DMS 273 (cell line): ENCODE data around the gene EXOSC10.
A peak's percentile ranks its signal among the peaks of the same experiment; 100 is the strongest.
"Not testable (repeated sequence)": the region's sequence is repeated elsewhere in the genome, so short reads cannot be mapped to it uniquely, and the experiment has no call there.

Experiments used
- DNase-seq: peaks from one replicate; lab custom pipeline; 2025; ENCODE audit not compliant: unreplicated experiment; lab: John Stamatoyannopoulos, UW

Gene EXOSC10

DNA sequence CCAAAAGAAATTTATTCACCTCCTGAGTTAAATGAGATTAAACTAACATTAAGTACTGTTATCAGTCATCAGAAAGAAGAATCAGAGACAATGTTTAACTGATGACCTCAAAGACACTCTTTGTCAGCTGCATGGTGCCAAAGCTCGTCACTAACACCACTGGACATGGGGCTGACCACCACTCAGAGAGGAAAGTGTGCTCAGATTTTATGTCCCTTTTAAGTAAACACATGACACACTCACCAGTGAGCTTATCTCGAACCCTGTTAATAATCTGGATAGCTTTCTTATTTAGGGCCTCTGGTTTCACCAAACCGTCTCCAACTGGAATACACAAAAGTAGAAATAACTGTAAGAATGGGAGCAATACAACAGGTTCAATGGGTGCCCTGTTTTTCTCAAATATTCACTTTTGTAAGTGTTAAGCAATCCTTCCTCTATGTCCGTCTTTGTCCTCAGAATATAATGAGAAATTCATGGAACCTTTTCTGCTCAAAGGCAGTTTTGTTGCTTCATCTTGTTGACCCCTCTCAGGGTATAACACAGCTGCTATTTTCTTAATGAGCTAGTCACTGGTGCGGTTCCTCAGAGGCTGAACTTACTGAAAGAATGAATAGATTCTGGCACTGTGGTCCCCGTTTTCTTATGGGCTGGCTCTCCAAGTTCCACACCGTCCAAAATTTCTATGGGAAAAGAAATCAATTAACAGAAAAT, 9.5 kb upstream of the EXOSC10 start:
- DNase-seq, result no peak

DNA sequence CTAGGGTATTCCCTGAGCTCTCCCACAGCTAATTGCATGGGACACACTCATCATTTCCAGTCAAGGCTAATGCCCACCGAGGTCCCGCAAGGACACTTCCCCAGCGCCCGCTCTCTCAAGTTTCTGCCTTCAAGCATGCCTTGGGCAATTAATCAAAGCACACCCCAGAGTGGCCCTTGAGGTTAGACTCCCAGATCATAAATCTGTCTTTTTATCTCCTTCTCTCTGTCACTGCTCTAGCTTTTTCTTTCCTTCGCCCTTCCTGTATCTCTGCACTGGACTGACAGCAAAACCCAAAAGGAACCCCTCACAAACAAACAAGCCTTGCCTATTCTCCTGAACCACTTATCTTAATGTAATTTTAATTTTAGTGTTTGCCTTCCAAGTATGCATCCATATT, 7.9 kb upstream of the EXOSC10 start:
- DNase-seq, result no peak

DNA sequence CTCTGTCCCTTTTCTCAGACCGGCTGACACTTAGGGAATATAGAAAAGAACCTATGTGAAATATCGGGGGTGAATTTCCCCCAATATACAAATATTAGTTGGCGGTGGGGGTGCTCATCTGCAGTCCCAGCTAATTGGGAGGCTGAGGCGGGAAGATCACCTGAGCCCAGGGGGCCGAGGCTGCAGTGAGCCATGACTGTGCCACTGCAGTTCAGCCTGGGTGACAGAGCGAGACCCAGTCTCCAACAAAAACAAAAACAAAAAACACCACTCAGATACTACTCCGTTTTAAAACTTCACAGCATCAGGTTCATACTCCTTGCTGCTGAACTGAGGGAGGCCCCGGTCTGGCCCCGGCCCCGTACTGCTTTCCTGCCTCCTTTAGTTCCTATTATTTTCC, 5.9 kb upstream of the EXOSC10 start:
- no peak for DNase-seq

DNA sequence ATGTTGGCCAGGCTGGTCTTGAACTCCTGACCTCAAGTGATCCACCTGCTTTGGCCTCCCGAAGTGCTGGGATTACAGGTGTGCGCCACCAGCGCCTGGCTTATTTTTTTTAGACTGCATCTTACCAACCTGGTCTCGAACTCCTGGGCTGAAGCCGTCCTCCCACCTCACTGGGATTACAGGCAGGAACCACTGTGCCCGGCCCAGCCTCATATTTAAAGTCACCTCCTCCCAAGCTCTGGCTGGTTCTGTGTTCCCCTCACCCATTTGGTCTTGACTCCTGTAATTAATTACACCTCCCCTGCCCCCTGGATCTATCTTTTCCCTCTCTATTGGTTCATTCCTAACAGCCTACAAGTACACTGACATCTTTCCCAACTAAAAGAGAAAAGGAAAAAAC, 1.7 kb upstream of the EXOSC10 start:
- DNase-seq, result no peak

DNA sequence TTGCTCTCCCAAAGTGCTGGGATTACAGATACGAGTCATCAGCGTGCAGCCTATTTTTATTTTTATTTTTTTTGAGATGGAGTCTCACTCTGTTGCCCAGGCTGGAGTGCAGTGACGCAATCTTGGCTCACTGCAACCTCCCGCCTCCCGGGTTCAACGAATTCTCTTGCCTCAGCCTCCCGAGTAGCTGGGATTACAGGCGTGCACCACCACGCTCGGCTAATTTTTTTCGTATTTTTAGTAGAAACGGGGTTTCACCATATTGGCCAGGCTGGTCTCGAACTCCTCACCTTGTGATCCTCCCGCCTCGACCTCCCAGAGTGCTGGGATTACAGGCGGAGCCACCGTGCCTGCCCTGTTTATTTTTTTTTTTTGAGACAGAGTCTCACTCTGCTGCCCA, 1.1 kb upstream of the EXOSC10 start:
- not testable (repeated sequence) for DNase-seq

DNA sequence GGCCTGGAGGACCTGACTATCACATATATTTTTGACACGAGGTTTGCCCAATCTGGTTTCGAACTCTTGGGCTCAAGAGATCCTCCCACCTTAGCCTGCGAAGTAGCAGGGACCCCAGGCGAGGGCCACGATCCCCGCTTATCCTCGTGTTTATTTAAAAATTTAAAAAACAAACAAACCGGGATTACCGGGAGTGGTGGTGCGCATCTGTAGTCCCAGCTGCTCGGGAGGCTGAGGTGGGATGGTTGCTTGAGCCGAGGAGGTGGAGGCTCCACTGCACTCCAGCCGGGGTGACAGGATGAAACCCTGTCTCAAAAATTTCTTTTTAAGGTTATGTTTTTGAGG, 452 bp upstream of the EXOSC10 start:
- no peak for DNase-seq

DNA sequence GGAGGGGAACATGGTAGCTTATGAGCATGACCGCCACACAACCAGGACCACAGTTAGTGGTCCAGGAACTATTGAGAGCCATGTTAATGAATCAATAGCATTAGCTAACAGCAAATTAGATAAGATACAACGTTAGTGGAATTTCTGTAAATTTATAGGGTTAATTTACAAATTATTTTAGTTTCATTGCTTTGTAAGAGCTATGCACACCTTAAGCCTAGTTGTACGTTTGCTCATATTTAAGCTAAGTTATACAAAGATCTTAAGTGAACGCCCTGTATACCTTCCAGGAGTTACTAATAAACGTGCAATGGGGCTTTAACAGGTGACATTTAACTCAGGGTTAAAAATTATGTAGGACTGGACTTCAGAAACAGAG, 749 bp downstream of the EXOSC10 start:
- no peak for DNase-seq

DNA sequence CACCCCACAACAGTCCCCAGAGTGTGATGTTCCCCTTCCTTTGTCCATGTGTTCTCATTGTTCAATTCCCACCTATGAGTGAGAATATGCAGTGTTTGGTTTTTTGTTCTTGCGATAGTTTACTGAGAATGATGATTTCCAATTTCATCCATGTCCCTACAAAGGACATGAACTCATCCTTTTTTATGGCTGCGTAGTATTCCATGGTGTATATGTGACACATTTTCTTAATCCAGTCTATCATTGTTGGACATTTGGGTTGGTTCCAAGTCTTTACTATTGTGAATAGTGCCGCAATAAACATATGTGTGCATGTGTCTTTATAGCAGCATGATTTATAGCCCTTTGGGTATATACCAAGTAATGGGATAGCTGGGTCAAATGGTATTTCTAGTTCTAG, 15.9 kb downstream of the EXOSC10 start:
- not testable (repeated sequence) for DNase-seq

DNA sequence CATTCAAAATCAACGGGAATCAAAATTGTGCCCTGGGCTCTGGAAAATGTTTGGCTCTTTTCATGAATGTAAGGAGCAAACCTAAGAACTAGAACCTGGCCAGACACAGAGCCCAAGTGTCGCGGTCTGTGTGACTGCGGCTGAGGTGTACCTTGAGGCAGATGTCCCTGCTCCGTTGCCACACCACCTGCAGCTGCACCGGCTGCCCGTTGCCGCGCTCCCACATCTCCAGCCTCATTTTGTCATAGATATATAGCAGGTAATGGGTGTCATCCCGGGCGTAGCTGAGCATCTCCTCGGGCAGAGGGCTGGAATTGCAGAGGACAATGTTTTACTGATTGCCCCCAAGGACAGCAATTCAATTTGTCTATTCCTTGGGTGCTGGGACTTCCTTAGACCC, 18.7 kb downstream of the EXOSC10 start:
- DNase-seq, result no peak

DNA sequence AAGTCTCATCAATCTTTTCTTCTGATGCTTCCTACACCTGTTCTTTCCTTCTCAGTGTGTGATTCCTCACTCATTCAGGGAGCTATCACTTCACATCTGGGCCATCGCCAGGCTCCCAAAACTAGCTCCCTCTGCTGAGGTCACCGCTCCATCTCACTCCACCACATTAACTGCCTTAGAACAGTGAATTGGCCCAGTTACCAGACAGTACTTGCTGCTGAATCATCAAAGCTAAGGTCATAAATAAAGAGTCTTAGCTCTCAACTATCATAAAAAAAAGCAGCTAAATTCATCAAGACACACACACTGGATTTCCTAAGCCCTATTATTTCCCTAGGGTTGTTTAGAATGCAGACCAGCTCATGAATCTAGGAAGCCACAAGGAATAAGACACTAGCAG, 21.0 kb downstream of the EXOSC10 start:
- DNase-seq, result no peak

DNA sequence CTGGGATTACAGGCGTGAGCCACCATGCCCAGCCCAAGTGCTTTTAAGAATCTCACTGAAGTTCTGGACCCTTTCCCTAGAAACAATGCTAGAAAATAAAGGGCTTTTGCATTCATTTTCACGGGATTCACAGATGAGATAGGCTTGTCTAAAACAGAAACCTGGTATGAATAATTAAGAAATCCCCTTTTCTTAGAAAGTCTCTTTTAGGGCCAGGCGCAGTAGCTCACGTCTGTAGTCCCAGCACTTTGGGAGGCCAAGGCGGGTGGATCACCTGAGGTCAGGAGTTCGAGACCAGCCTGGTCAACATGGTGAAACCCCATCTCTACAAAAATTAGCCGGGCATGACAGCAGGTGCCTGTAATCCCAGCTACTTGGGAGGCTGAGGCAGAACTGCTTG, 26.3 kb downstream of the EXOSC10 start:
- DNase-seq, result not testable (repeated sequence)

DNA sequence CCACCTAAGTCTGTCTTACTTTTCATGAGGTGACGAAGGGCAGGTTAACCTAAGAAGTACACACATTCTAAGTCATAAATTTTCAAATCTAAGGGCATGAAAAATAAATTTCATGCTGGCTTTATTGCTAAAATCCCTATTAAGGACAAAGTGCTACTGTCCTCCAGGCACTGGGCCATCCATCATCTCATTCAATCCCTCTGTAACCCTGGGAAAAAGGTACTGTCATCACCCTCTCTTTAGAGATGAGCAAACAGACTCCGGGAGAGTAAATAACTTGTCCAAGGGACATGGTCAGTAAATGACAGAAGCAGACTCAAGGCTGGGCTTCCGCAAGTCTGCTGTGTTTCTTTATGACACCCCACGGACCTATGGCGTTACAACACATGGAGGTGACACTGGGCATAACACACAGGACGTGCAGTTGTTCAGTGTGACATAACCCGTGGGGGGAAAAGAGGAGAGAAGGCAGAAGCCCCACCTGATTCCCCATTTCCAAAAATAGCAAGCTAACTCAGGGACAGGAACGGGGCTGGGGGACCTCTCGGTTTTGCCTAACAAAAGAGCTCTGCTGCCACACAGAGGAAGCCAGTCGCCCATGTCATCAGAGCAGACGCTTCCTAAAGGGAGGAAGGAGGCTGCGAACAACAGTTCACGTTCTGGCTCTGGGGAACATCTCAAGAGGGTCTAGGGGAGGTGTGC, 27.3 kb downstream of the EXOSC10 start:
- DNase-seq, result no peak

DNA sequence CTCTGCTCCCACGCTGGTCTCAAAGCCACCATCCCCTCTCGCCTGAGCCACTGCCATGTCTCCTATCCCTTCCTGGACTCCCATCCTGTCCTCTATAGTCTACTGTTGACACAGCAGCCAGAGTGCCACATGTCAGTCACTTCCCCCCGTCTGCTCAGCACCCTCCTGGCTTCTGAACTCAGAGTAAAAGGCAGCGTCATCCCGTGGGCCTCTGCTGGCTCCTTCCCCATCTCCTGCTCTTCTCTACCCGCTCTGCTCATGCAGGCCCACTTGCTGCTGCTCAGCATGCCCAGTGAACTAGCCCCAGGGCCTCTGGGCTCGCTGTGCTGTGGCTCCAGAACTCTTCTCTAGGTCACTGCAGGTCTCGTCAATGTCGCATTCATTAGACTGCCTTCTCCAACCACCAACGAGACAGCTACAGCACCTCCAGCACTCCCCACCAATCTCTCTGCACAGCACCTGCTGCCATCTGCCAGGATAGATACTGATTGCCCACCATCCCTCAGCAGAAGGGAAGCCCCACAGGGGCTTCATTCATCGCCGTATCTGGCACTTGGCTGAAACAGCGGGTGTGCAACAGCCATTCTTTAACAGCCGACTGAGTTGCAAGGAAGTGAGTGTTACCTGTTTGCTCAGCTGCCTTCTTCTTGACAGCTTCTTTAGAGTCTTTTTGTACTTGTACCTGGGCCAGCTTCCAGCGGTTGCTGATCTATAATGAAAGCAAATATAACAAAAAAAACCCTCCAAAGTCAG, 28.0 kb downstream of the EXOSC10 start:
- no peak for DNase-seq

DNA sequence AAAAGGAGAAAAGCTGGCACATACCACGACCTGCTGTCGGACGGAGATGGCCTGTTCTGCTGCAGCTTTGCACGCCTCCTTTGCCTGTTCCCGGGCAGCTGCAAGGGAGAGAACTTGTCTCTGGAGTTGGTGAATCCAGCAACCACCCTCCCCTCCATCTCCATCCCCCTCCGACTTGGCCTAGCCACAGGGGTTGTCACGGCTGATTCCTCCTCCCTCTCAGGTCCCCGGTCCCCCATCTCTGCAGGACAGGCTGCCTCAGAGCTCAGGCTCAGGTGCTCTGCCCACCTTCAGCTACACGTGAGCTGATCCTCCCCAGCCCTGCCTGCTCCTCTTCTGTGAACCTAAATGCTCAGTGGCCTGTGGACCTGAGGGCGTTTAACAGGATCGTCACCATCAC, 28.8 kb downstream of the EXOSC10 start:
- no peak for DNase-seq

DNA sequence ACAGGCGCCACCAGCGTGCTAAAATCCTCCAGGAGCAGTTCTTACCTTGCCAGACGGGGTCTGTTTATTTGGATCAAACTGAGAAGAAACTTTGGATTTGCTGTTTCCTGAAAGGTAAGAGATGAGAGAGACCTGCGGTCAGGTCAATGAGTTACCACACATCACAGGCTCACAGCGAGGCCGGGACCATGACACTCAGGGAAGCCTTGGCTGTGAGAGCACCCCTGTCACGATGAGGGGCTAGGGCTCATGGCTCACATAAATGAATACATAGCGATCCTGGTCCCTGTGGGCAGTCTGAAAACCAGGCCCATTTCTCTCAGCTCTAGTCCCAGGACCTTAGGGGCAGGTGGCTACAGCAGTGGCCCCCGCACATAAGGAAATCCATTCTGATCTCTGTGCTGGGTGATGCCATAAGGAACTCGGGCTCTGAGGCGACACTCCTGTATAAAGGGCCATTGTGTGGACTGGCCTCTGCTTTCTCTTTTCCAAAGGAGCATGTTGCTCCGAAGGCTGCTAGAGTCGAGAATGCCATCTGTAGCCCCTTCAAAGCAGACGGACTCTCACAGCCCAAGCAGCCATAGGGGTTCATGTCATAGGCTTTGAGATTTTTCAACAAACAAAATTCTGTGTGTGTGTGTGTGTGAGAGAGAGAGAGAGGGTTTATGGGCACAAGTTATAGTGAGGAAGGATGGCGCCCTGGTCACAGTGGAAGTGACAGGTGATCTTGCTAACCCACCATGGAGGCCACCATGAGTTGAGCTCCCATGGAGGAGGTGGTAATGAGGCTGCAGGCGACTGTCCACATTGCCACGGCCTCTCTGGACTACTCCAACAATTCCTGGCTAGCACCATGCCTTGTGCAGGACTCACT, 30.8 kb downstream of the EXOSC10 start:
- DNase-seq, result no peak

DNA sequence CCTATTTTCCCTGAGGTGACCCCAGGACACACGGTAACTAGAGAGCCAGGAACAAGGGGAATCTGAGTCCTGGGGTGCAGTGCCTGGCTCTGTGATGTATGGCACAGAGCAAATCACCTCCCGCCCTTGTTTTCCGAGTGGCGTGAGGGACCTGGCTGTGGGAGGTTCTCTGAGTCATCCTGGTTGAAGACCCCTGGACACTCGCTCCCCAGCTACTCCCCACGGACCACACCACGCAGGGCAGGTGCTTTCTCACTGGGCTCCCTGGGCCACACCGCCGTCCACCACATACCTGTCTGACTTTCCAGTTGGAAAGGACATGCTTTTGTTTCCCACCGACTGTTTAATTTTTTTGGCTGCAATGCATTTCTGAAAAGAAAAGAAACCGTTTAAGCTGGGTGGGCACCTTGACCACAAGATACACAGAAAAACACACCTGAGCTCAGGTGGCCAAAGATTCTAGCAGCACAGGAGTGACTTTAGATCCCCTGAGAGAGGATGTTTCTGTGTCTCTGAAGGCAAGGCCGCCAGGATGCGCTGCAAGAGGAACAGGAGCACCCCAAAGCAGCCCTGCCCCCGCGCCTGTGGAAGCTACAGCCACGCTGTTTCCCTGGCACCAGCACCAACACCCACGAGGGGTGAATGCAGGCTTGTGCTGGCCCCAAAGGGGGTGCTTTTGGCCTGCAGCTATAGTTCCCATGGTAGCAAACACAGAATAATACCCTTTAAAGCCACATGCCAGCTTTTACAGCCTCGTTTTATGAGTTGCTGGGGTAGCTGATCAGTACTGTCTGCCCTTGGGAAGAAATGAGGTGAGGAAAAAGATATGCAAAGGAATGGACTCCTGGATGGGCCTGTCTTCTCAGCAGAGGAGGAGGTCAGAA, 31.7 kb downstream of the EXOSC10 start:
- no peak for DNase-seq

DNA sequence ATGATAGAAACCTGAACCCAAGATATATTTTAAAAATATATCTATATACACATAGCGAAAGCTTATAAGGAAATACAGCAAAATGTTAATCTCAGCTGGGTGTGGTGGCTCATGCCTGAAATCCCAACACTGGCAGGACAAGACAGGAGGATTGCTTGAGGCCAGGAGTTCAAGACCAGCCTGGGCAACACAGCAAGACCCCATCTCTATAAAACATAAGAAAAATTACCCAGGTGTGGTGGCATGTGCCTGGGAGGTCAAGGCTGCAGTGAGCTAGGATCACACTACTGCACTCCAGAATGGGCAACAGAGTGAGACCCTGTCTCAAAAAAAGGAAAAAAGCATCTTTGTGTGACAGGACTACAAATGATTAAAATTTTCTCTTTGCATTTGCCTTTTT, 33.9 kb downstream of the EXOSC10 start:
- no peak for DNase-seq

DNA sequence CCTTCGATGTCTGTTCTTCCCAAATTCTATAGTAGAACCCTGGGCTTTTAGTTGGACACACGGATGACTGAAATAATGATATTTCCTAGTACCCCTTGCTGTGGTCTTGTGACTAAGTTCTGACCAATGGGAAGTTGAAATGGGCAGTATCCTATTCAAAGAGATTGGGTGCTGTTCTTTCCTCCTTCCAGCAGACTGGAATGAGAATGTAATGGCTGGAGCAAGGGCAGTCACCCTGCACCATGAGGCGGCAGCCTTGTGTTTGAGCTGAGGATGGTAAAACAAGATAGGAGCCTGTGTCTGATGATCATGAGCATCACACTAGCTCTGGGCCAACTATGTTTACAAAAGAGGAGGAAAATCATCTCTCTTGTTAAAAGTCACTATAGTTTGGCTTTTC, 34.7 kb downstream of the EXOSC10 start:
- DNase-seq, result no peak

DNA sequence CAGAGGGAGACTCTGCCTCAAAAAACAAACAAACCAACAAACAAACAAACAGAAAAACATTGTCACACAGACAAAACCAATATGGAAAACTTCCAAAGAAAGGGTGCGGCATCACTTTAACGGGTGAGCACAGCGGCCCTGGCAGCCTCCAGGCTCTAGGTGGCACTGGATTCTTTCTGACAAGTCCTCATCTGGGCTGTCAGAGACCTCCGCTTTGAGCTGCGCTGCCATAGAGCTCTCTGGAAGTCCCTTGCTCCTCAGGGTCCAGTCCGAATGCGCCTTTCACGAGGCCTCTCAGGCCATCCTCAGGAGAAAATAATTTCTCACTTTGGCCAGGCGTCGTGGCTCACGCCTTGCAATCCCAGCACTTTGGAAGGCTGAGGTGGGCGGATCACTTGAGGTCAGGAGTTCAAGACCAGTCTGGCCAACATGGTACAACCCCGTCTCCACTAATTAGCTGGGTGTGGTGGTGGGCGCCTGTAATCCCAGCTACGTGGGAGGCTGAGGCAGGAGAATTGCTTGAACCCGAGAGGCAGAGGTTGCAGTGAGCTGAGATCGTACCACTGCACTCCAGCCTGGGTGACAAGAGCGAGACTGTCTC, 35.6 kb downstream of the EXOSC10 start:
- DNase-seq, result peak; percentile 59

DNA sequence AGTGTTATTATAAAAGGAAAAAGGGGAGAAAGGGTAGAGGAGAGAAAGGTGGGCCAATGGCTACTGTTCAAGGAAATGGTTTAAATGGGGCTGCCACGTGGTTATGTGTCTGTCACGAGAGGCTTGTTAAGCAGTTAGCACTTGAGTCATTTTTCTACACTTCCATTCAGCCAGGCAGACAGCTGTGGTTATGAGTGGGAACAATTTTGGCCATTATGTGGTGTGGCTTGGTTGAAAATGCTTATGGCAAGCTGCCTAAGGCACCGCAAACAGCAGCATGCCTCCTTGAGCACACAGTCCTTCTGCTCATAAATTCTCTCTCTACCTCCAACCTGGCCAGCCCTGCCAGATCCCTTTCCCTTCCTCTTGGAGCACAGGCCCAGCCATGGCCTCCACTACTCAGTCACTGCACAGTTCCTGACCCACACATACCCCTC, 36.7 kb downstream of the EXOSC10 start:
- peak; percentile 60 for DNase-seq
